Measurements from ENCODE around the gene SEMA4C.
"Not testable (repeated sequence)": the region's sequence is repeated elsewhere in the genome, so short reads cannot be mapped to it uniquely, and the experiment has no call there.

Gene SEMA4C

DNA sequence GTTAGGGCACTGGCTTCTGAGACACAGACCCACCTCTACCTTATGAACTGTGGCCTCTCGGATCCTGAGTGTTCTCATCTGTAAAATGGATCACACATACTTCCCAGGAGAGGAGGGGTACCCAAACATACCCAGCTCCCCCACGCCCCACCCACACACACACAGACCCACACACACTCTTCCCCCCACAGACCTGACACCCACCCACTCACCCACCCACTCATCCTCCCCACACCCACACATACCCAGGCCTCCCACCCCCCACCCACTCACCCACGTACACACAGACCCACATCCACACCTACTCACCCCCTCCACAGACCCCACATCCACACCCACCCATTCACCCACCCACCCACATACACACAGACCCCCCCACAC is 24.3 kb upstream of the SEMA4C start:
- H3K9me3 ChIP-seq (ENCODE audit: severe bottlenecking), result no peaks in the 10 kb centered on the region
- no peak overlapping the region for H3K4me3 ChIP-seq (ENCODE audit: low read depth, low read length)
- H3K27ac ChIP-seq, result no peak overlapping the region
- TF ChIP-seq CTCF (IDR thresholded peaks at IDR 0.05; ENCODE audit: low read depth, low read length), result no peak
- H3K27me3 ChIP-seq (ENCODE audit: insufficient read depth, low read depth, severe bottlenecking), result no peaks in the 10 kb centered on the region
- DNase-seq, result no peak
- no peaks in the 10 kb centered on the region for H3K36me3 ChIP-seq

- no peak for TF ChIP-seq CTCF (IDR thresholded peaks at IDR 0.05; ENCODE audit: low read depth, low read length)
- Histone ChIP-seq H3K4me3 (ENCODE audit: low read depth, low read length) (no peak overlapping the region), H3K27me3 (ENCODE audit: insufficient read depth, low read depth, severe bottlenecking) (no peaks in the 10 kb centered on the region), H3K36me3 (no peaks in the 10 kb centered on the region), H3K27ac (no peak overlapping the region), H3K9me3 (ENCODE audit: severe bottlenecking) (no peaks in the 10 kb centered on the region)
- DNase-seq, result no peak
Measured at GRCh38 chr2:96893289-96894150, 23.6 kb upstream of the SEMA4C start.

DNA sequence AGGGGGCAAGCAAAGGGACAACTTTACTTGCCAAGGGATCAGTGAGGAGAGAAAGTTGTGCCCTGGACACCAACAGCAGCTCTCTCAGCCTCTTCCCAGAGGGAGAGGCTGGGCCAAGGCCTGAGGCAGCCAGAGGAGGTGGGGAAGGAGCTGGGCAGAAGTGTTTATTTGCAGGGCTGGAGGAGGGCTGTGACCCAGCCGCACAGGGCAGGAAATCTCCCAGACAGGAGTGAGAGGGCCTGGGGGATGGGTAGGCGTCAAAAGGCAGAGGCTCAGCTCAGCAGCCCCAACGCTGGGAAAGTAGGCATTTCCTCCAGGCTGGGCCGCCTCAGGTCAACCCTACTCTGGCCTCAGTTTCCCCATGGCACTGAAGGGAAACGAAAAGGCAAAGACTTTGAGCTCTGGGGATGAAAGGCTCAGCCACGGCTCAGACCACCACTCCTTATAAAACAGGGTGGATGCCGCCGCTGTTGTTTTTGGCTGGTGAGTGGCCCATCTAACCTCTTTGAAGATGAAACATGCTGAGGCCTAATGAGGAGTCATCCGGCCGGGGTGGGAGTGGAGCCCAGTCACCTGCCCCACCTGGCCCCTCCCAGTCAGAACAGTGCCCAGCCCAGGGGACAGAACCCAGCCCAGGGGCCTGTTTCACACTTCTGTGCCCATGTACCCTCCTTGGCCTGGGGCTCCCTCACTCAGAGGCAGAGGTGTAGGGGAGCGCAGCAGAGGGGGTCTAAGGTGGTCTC is 21.9 kb upstream of the SEMA4C start:
- H3K27ac ChIP-seq, result no peak overlapping the region
- no peak for DNase-seq
- H3K4me3 ChIP-seq (ENCODE audit: low read depth, low read length), result no peak overlapping the region
- no peaks in the 10 kb centered on the region for H3K27me3 ChIP-seq (ENCODE audit: insufficient read depth, low read depth, severe bottlenecking)
- TF ChIP-seq CTCF (IDR thresholded peaks at IDR 0.05; ENCODE audit: low read depth, low read length), result no peak
- H3K36me3 ChIP-seq, result no peaks in the 10 kb centered on the region
- no peaks in the 10 kb centered on the region for H3K9me3 ChIP-seq (ENCODE audit: severe bottlenecking)

- no peak overlapping the region for H3K4me3 ChIP-seq (ENCODE audit: low read depth, low read length)
- H3K36me3 ChIP-seq, result no peaks in the 10 kb centered on the region
- H3K27me3 ChIP-seq (ENCODE audit: insufficient read depth, low read depth, severe bottlenecking), result no peaks in the 10 kb centered on the region
- H3K9me3 ChIP-seq (ENCODE audit: severe bottlenecking), result no peaks in the 10 kb centered on the region
- H3K27ac ChIP-seq, result no peak overlapping the region
- no peak for DNase-seq
- TF ChIP-seq CTCF (IDR thresholded peaks at IDR 0.05; ENCODE audit: low read depth, low read length), result no peak
Measured at GRCh38 chr2:96890726-96891385, 21.0 kb upstream of the SEMA4C start.

- no peak for DNase-seq
- Histone ChIP-seq H3K4me3 (ENCODE audit: low read depth, low read length) (no peak overlapping the region), H3K9me3 (ENCODE audit: severe bottlenecking) (no peaks in the 10 kb centered on the region), H3K27ac (no peak overlapping the region), H3K27me3 (ENCODE audit: insufficient read depth, low read depth, severe bottlenecking) (no peaks in the 10 kb centered on the region), H3K36me3 (no peaks in the 10 kb centered on the region)
- no peak for TF ChIP-seq CTCF (IDR thresholded peaks at IDR 0.05; ENCODE audit: low read depth, low read length)
Measured at GRCh38 chr2:96890252-96890651, 20.4 kb upstream of the SEMA4C start.

- H3K36me3 ChIP-seq; H3K27me3 ChIP-seq (ENCODE audit: insufficient read depth, low read depth, severe bottlenecking); H3K9me3 ChIP-seq (ENCODE audit: severe bottlenecking); DNase-seq; H3K27ac ChIP-seq; H3K4me3 ChIP-seq (ENCODE audit: low read depth, low read length): not testable (repeated sequence)
Measured at GRCh38 chr2:96889502-96889901, 19.6 kb upstream of the SEMA4C start.

Data from WERI-Rb-1 (cell line).